Activated T-cell treated with anti-CD3 and anti-CD28 coated beads for 1 hour (primary cell): ENCODE measurements around the gene KIRREL3.

Experiments used
- DNase-seq: peaks from one replicate; pipeline ENCODE4 v3.0.0-alpha.2; 2020; ENCODE audit warnings: low read depth

KIRREL3 gene

DNA sequence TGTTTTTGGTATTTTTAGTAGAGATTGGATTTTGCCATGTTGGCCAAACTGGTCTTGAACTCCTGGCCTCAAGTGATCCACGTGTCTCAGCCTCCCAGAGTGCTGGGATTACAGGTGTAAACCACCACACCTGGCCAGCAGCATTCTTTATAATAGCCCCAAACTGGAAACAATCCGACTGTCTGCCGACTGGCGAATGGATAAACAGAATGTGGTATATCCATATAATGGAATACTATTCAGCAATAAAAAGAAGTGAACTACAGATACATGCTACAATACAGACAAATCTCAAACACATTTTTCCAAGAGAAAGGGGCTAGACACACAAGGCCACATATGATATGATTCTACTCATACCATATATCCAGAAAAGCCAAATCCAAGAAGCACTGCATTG, 493.8 kb downstream of the KIRREL3 start:
- no peak for DNase-seq

- DNase-seq, result no peak
Measured at GRCh38 chr11:126502982-126503381, 497.6 kb downstream of the KIRREL3 start.

DNA sequence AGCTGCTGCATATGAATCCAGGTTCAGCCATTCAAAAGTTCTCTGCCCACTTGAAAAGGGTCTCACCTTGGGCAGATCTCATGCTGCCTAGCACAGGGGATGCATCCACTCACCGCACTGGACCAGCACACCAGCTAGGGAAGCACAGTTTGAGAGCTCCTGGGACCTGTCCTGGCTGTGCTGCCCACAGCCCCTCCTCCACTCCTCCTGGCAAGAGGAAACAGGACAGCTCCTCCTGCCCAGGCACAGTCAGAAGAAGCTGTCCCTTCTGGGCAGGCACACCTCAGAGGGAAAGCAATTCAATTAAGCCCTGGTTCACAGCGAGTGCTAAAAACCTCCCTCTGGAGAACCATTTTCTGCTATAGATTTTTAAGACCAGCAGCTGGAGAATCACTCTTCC, 498.4 kb downstream of the KIRREL3 start:
- no peak for DNase-seq

GRCh38 chr11:126501641-126502040, 498.9 kb downstream of the KIRREL3 start:
- DNase-seq, result no peak

- no peak for DNase-seq
Measured at GRCh38 chr11:126500981-126501380, 499.6 kb downstream of the KIRREL3 start.

DNA sequence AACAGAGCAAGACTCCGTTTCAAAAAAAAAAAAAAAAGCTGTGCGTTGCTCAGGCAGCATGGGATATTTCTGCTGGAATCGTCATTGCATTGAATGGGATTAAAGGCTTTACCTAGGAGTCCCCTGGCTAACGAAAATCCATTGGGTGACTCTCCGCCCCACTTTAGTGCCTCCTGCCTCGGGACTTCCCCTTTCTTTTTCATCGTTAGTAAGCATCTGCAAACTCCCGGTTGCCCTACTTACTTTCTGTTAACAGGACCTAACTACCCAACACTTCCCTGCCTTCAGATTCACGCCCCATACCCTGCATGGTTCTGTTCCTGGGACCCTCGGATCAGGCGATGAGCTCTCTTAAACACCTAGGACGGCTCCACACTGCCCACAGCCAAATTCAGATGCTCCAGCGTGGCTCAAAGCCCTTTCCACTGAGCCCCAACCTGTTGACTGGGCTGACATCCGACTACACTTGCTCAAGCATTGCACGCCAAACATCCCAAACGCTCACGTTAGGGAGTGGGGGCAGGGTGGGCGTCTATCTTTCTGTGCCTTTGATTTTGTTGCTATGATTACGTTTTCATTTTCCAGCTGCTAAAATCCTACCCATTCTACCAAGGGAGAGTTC, 501.3 kb downstream of the KIRREL3 start:
- DNase-seq, result no peak

DNA sequence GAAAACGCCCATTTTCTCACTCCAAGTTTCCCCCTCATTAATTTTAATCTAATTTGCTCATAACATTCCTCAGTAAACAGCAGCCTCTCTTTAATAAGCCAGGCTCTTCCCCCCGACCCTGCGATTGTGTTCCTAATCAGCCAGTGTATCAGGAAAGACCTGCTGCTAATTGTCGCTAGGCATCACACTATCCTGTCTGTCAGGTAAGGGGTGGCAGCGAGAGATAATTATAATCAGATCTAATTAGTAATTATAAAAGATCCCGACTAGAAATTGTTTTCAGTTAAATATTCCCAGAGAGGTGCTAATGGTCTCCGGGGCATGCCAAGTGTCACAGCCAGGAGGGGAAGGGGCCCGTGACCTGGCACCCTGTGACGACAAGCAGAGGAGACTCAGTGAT, 502.3 kb downstream of the KIRREL3 start:
- DNase-seq, result no peak

DNA sequence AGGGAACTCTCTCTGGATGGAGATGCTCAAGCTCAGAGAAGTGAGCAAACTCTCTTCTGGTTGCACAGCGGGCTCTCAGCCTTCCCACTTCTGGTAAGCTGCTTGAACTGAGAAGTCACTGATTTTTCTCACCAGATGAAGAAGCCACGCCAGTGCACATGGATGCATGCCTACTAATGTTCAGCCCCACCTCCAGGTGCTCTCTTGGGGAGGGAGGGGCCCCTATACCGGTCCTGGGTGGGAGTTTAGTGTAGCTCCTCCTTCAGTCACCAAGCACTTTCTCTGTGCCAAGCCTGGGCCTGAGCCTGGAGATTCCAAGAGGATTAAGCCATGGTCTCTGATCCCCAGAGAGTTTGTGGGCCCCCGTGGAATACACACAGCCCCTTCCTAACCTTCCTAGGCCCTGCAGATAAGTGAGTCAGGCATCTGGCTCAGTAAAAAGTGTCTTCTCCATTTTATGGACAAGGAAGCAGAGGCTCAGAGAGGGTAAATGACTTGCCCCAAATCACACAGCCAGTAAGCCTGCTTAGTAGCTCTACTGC, 502.9 kb downstream of the KIRREL3 start:
- no peak for DNase-seq

- no peak for DNase-seq
Measured at GRCh38 chr11:126496576-126497337, 503.8 kb downstream of the KIRREL3 start.

GRCh38 chr11:126495281-126496220, 505.0 kb downstream of the KIRREL3 start:
- no peak for DNase-seq

DNA sequence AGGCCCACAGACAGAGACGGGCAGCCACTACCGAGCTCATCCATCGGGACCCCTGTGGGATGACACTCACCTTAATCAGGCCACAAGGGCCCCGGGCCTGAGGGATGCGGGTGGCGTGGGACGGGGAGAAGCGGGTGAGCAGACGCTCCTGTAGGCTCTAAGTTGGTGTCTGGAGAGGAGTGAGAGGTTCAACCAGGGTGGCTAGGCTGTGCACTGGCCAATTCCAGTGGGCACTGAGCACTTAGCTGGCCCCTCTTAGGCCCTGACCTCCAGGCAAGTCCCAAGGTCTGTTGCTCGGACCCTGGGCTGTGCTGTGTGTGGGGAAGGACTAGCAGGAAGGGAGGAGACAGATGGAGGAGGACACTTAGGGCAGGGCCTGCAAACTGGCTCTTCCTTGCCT, 505.7 kb downstream of the KIRREL3 start:
- no peak for DNase-seq

DNA sequence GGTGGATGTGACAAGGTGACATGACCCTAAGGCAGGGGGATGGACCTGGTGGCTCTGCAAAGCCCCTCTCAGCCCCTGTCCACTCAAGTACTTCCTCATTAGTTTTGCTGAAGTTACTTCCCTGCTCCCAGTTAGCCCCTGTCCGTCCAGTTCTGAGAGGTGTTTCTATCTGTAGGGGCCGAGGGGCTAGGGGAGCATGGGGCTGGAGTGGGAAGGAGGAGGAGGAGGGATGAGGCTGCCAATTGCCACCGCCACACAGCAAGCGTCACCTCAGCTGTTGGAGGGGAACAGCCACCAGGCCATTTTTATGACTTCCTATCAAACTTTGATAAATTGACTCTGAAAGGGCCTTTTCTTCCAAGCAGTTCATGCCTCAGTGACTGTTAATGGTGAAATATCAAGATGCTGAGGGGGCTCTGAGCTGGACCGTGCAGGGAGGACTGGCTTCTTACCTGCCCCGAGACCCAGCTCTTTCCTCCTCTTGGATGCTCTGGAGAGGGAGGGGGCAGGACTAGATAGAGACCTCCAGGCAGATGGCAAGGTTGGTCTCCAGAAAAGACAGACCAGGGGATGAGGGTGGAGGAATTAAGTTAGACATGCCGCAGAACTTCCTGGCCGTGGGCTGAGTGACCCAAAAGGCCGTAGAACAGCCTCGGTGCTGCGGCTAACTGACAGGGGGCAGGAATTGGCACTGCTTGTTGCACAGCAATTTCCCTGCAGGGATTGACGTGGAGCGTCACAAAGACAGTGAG, 508.1 kb downstream of the KIRREL3 start:
- DNase-seq, result no peak

GRCh38 chr11:126491092-126491491, 509.5 kb downstream of the KIRREL3 start:
- no peak for DNase-seq

GRCh38 chr11:126489836-126490660, 510.5 kb downstream of the KIRREL3 start:
- no peak for DNase-seq

GRCh38 chr11:126488591-126489370, 511.8 kb downstream of the KIRREL3 start:
- no peak for DNase-seq

DNA sequence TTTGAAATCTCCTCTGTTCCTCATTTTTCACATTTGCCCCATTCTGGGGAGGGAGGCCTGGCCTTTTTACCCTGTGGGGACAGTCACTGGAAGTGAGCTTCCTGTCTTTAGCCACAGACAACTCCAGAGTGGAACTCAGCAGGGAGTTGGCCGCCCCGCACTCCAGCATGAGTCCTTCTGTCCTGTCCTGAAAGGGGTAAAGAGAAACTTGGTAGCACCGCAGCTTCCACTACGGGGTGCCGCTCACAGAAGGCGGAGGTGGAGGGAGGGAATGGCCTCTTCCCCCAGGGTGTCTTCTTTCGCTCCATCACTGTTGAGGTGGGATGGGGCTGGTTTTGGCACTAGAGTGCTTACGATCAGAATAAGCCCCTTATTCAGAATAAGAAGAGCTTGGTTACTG, 512.9 kb downstream of the KIRREL3 start:
- no peak for DNase-seq

DNA sequence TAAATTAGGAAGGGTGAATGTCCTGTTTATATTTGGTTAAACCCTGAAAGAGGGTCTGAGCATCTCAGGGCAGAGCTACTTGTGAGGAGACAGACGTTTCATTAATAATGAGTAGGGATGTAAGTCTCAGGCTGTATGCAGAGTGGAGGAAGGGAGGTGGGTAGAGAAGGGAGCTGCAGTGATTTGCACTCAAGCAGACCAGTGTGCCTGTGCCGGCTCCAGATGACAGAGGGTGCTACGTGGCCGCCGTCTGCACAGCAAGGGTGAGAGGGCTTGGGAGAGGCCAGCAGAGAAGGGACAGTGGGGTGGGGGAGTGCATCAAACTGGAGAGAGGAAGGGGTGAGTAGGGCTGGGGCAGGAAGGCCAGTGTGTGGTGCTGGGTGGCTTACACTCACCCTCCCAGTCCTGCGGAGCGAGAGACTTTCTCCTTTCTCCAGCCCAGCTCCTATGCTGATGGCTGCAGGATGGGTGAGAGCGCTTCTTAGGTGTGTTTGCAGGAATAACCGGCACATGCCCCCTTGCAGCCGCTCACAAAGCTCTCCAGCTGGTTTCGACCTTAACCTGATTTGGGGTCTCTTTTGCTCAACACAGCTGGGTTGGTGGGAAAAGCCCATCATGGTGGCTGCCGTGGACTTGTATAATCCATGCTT, 514.5 kb downstream of the KIRREL3 start:
- DNase-seq, result no peak

- DNase-seq, result no peak
Measured at GRCh38 chr11:126485021-126485792, 515.4 kb downstream of the KIRREL3 start.

GRCh38 chr11:126484266-126484665, 516.3 kb downstream of the KIRREL3 start:
- no peak for DNase-seq
